SIG-M5 (cell line): ENCODE results near the gene RNPEPL1.

ENCODE experiments used
- DNase-seq: peaks from one replicate; lab custom pipeline; 2025; lab: John Stamatoyannopoulos, UW

Gene RNPEPL1

DNA sequence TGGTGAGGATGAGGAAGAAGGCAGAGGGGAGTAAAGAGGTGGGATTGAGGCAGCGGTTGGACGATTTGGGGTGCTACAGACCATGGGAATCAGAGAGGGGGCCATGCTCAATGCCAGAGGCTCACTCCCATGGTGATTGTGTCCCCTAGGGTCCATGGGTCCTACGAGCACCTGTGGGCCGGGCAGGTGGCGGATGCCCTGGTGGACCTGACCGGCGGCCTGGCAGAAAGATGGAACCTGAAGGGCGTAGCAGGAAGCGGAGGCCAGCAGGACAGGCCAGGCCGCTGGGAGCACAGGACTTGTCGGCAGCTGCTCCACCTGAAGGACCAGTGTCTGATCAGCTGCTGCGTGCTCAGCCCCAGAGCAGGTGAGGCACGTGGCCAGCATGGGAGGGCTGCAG, 23.5 kb downstream of the RNPEPL1 start:
- DNase-seq, result no peak

DNA sequence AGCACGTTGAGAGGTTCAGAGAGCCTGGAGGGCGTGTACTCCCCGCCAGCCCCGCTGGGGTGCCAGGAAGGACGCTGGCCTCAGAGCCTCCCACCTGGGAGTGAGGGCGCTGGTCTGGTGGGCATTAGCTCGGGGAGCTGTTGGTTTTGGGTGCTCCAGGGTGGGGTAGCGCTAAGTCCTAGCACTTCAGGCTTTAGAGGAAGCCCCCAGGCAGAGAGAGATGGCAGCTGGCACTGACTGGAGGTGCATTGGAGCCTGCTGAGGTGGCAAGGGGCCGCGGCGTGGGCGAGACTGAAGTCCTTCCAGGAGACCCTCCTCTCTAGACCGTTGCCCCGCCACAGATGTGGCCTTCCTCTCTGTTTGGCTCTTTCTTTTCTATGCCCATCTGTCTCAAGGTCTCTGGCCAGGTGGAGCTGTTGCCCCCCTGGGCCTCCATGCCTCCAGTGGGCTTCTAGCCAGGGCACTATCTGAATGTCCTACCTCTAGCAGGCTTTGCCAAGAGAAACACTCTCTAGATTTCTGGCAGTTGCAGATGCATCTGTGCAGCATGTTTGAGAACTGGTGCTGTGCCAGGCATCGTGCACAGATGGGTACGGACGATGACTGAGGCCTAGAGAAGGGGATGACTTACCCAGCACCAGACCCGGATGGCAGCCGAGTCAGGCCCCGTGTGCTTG, 24.9 kb downstream of the RNPEPL1 start:
- DNase-seq, result no peak

DNA sequence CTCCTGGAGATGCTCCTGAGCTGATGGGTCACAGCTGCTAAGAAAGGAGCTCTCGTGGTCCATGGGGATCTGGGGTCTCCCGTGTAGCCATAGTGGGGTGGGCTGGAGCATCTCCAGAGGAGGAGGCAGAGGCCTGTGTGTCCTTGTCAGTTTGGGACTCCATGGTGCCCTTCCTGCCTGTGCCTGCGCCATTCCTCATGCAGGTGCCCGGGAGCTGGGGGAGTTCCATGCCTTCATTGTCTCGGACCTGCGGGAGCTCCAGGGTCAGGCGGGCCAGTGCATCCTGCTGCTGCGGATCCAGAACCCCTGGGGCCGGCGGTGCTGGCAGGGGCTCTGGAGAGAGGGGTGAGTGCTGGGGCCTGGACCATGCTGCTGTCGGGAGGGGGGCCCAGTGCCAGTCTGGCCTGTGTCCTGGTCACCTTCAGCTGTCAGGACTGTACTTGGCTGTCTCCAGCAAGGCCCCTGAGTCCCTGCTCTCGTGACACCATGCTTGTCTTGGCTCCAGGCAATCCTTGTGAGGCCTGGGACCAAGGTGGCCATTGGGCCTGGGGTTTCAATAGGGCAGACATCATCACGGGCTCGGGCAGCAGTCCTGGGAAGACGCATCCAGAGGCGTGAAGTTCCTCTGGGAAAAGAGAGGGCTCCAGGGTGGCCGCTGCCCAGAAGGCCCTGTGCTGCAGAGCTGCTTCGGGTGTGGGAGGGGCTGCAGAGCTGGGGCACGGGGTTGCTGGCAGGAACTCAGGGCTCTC, 25.6 kb downstream of the RNPEPL1 start:
- DNase-seq, result no peak

DNA sequence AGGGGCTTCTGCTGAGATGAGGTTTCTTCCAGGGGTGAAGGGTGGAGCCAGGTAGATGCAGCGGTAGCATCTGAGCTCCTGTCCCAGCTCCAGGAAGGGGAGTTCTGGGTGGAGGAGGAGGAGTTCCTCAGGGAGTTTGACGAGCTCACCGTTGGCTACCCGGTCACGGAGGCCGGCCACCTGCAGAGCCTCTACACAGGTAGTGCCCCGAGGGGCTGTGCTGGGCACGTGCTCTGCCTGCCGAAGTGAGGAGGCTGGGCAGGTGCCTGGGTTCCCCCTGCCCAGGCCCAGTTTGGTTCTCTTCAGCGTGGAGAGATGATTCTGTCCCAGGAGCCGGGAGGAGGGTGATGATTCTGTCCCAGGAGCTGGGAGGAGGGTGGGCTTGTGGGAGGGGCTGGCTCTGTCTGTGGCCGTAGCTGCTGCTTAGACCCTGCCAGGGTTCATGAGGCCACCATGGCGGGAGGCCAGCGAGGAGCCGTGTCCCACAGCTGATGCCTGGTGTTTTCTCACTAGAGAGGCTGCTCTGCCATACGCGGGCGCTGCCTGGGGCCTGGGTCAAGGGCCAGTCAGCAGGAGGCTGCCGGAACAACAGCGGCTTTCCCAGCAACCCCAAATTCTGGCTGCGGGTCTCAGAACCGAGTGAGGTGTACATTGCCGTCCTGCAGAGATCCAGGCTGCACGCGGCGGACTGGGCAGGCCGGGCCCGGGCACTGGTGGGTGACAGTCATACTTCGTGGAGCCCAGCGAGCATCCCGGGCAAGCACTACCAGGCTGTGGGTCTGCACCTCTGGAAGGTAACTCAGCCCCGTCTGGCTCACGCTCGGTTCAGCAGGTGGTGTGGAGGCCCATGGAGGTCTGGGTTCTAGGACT, 26.5 kb downstream of the RNPEPL1 start:
- no peak for DNase-seq

DNA sequence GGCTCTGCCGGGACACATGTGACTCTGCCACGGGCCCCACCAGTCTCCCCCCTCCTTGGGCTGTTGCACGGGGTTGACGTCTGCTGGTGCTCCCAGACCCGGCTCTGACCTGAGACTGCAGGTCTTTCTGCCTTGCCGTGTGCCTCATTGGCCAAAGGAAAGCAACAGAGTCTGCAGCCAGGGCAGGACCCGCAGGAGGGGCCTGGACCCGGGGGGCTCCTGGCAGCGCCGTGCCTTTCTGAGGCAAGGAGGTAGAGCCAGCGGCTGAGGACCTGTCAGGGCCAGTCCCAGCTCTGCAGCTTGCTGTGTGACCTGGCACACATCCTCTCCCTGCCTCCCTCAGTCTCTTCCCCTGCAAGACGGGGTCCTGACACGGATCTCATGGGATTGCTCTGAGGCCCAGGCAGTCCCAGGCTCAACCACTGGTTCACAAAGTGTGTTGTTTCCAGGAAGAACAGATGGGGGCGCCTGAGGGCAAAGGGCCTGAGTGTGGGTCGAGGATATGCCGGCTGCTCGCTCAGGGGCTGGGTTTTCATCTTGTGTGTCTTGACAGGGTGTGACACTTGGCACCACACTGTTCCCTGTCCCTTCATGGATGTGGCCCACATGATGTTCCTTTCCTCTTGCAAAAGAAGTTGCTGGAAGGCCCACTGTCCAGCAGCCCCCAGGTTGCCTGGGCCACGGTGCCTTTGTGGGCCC, 27.2 kb downstream of the RNPEPL1 start:
- DNase-seq, result no peak

DNA sequence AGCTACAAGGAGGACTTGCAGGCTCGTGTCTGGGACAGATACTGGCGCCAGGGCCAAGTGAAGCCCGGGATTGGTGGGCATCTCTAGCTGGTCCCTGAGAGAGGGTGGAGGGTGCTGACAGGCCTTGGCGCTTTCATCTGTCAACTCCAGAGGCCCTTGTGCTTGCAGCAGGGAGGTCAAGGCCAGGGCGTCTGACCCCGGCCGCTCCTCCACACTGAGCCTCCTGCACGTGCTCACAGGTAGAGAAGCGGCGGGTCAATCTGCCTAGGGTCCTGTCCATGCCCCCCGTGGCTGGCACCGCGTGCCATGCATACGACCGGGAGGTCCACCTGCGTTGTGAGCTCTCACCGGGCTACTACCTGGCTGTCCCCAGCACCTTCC, 27.8 kb downstream of the RNPEPL1 start:
- DNase-seq, result no peak

DNA sequence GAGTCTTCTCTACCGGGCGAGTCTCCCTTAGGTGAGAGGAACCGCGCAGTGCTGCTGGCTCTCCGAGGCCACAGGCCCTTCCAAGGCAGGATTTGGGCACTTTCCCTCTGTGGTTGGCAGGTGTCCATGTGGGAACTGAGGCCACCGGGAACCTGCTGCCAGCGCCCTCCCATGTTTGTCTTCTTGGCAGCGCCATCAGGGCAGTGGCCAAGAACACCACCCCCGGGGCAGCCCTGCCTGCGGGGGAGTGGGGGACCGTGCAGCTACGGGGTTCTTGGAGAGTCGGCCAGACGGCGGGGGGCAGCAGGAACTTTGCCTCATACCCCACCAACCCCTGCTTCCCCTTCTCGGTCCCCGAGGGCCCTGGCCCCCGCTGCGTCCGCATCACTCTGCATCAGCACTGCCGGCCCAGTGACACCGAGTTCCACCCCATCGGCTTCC, 28.2 kb downstream of the RNPEPL1 start:
- DNase-seq, result no peak

DNA sequence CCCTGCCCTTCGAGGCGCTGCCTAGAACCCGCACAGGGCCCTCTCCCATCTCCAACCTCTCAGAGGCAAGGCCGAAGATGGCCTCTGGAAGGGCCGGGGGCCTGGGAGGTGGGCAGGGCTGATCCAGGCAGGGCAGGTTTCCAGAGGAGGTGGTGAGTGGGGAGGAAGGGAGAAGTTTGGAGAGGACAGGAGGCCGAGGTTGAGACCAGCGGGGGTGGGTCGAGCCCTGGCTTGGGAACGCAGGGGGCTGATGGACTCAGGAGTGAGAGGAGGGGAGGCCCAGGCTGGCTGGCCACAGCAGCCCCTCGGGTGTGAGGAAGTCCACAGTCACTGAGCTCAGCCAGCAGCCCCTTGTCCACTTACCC, 28.8 kb downstream of the RNPEPL1 start:
- no peak for DNase-seq

DNA sequence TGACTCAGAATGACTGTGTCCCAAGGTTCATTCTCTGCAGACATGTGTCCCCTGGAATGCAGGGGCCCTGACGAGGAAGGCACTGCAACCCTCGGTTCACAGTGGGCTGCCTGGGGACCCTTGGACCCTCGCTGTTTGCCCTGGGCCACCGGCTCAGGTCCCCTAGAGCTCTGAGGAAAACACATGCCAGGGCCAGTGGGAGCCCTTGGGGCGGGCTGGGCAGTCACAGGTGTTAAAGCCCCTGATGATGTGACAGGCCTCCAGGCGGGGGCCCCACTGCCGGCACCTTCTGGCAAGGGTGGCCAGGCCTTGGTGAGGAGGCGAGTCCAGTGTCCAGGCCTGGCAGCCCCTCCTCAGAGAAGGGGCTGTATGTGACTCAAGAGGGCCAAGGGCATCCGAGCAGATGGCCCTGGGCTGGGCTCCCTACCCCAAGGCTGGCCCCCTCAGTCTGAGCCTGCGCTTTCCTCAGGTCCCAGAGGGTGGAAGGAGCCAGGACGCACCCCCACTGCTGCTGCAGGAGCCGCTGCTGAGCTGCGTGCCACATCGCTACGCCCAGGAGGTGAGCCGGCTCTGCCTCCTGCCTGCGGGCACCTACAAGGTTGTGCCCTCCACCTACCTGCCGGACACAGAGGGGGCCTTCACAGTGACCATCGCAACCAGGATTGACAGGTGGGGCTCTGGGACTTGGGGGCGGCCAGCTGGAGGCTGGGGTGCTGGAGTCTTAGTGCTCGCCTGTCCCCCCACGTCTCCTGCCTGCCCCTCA, 29.3 kb downstream of the RNPEPL1 start:
- DNase-seq, result no peak

DNA sequence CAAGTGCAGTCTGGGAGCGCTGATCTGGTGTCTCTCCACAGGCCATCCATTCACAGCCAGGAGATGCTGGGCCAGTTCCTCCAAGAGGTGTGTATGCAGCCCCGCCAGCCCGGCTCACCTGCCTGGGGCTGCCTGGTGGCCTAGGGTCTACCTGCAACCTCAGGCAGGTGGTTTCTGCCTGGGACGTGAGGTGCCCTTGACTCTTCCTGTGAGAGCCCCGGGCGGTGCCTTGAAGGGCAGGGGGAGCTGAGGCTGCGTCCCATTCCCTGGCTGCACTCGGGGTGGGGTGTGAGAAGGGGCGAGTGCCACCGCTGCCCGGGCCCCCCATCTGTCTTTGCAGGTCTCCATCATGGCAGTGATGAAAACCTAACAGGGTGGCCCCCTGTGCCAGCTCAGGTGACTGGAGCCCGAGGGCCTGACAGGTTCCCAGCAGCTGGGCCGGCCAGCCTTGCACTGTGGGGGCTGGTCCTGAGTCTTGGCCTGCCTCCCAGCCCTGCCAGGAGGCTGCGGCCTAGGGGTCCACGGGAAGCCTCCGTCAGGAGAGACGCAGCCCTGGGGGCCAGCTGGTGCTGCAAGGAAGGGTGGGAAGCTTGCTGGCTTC, 30.1 kb downstream of the RNPEPL1 start:
- DNase-seq, result no peak

DNA sequence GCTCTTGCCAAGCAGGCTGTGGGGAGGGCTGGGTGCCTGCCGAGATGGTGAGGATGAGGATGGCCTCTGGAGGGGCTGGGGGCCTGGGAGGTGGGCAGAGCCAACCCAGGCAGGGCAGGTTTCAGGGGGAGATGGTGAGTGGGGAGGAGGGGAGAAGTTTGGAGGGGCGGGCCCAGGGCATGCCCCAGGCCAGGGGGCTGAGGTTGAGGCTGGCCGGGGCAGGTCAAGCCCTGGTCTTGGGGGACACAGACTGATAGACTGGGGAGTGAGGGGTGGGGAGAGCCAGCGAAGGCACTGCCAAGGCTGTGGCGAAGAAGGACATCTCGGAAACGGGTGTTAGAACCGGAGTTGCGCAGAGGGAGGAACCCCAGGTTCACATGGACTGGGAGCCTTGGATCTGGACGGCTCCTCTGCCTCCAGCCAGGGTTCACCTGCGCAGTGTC, 30.9 kb downstream of the RNPEPL1 start:
- DNase-seq, result no peak

DNA sequence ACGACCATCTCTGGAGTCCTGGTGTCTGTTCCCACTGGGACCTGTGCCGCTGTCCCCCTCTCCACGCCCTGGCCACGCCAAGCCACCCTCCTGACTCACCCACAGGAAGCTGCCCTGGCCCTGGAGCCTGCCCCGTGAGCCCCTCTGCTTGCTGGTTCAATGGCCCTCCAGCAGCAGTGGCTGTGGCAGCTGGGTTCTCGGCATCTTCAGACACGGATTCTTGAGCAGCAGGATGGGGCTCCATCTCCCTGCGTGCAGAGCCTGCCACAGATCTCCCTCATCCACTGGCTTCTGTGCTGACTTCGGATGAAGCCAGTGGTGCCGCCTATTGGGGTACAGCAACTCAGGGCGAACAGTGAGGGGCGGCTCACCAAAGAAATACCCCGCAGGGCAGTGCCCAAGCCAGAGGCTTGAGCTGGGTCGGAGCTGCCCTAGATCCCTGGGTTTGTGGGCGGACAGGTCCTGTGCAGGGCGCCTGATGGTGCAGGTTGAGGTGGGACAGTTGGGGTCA, 32.2 kb downstream of the RNPEPL1 start:
- no peak for DNase-seq

DNA sequence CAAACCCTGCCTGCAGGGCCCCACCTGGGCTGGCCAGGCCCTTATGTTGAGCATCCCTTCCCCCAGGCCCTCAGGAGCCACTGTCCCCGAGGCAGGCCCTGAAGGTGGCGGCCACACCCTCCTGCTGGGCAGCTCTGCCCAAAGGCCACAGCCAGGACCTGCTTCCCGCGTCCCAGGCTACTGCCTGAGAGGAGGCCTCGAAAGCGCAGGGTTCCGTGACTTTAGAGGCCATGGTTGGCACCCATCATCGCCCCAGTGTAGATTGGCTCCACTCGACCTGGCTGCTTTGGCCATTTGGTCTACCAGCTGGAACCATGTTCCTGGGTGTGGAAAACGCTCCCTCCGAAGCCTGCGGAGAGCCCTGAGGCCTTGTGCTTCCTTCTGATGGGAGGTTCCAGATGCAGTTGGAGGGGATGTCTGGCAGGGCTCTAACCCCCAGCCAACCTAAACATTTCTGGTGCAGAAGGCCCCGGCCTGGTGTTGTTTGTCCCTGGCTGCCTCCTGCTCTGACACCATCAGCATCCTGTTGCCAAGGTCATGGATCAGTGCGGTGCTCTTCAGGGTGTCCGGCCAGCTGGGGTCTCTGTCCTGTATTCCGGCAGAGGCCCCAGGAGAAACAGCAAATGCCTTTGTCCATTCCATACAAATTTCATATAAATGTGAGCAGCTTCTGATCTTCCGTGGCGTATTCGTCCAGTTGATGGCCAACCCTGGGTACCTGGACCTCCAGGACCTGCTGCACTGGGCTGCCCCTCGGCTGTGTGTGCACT, 33.0 kb downstream of the RNPEPL1 start:
- DNase-seq, result no peak

DNA sequence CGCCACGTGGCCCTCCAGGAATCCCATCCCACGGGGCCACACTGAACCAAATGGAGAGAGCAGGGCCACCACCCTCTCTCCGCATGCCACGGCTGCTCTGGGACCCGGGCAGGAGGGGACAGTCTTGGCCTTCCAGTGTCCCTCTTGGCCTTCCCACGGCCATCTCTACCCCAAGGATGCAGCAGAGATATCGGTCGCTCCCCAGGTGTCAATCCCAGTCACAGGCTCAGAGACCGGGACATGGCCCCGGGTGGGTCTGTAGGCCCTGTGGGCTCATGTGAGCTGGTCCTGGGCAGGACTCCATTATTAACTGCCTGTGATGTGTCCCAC, 33.5 kb downstream of the RNPEPL1 start:
- DNase-seq, result no peak

DNA sequence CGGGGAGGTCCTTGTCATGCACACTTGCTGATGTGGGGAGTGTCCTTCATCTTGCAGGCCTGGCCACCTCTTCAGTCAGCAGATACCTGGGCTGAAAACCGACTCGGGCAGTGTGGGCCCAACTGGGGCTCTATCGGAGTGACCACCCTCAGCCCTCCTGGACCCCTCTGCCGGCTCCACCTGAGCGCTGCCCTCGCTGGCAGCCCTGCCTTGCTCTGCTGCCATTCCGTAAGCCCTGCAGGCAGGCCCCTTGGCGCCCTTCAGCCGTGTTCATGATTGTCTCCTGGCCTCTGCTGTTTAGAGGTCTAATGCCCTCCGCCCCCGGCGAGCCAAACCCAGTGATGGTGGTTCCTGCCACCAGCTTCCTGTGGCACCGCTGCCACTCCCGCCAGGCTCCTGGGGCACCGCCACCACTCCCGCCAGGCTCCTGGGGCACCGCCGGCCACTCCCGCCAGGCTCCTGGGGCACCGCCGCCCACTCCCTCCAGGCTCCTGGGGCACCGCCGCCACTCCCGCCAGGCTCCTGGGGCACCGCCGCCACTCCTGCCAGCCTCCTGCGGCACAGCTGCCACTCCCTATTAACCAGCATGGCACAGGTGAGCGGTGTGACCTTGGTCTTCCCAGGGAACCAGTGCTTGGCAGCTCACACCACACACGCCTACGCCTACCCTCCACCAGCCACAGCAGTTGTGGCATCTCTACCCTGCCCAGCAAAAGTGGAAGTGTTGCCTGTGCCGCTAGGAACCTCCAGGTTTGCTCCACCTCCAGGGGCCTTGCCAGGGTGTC, 34.2 kb downstream of the RNPEPL1 start:
- DNase-seq, result no peak

DNA sequence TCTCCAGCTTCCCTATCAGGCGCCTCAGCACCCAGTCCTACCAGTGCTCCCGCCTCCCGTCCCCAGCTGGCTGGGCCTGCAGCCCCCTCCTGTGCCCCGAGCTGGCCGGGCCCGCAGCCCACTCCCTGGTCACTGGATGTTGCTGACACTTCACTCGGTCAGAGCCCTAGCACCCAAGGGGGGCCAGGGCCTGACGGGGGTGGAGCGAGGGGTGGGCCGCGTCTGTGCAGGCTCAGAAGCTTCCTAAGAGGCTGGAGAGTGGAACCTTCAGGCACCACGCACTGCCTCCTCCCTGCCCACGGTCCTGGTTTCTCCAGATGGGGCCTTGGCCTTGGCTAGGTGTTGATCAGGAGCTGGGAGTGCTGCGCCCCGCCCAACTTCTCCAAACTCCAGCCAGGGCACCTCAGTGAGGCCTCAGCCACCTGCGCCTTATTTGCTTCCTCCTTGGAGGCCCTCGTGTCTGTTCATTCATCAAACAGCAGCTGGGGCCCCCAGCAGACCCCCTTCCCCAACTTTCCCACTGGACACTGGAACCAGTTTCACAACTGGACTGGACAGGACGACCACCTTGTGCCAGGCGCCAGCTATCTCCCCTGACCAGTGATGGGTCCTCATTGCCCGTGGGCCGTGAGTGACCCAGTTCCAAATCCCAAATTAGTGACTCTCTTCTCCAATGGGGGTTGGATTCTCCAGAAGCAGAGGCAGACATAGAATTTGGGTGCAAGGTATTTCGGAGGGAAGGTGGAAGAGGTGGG, 35.0 kb downstream of the RNPEPL1 start:
- DNase-seq, result no peak

DNA sequence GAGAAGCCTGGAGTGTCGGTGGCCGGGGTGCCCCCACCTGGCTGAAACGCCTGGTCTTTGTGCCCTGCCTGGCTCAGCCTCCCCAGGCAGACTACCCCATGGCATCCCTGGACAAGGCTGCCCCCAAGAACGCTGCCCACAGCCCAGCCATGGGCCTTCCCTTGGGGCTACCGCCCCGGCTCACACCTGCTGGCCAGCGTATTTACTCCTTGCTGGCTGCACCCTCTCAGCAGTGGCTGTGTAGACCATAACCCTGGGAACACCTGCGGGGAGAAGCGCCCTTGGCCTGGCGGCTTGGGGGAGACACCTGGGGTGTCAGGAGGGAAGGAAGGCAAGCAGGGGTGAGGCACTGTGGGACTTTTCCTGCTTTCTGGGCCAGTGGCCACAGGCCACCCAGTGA, 35.6 kb downstream of the RNPEPL1 start:
- DNase-seq, result no peak

DNA sequence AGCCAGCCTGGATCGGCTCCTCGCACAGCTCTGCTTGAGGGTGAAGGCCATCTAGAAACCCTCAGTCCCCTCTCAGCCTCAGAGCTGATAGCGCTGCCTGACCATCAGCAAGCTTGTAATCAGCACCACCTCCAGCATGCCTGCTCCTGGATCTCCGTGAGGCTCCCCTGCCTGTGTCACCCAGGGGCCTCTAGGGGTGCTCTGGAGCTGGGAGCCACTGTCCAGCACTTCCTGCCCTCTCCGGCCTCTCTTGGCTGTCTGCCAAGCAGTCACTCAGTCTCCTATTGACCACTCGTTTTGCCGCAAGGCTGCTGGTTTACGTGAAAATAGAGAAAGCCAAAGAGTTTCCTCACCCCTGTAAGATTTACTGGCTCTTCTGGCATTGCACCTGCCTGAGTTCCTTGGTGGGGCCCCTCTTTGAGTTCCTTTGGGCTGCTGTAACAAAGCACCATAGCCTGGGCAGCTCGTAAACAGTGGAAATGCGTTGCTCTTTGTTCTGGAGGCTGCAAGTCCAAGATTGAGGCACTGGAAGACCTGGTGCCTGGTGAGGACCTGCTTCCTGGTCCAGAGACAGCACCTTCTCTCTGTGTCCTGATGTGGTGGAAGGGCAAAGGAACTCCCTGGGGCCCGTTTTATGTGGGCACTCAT, 36.1 kb downstream of the RNPEPL1 start:
- DNase-seq, result no peak
